Activated B cell treated with CpG ODN at 0.5 μM for 24 hours (primary cell): Measurements from ENCODE around the gene CLEC4D. TPM values are rescaled to one million over a fixed set of nuclear protein-coding genes. Genes with fewer than 3 reads are reported as not detected.
"Not testable (repeated sequence)": the region's sequence is repeated elsewhere in the genome, so short reads cannot be mapped to it uniquely, and the experiment has no call there.

Experiments
- ATAC-seq: fragments of 200-7000 bp; cut with Tn5 transposase; one replicate; pipeline ENCODE4 v1.10.0; 2021; ENCODE audit warnings: low read depth, mild to moderate bottlenecking, moderate library complexity
- CTCF ChIA-PET: fragments of 350-600 bp; sonication (Branson Sonifier 250); formaldehyde crosslinking; loops from one replicate; lab custom pipeline; 2021; ENCODE audit warnings: antibody characterized with exemption; lab: Charles Lee
- POLR2A ChIA-PET: fragments of 350-600 bp; sonication (Branson Sonifier 250); formaldehyde crosslinking; loops from one replicate; lab custom pipeline; 2021; ENCODE audit warnings: antibody characterized with exemption; lab: Charles Lee
- DNase-seq: peaks from one replicate; pipeline ENCODE4 v3.0.0; 2022
- H3K27ac Mint-ChIP-seq: one replicate; pipeline ENCODE4 v1.8.0; 2020; ENCODE audit warnings: mixed read lengths
- H3K27me3 Mint-ChIP-seq: one replicate; pipeline ENCODE4 v1.8.0; 2021; ENCODE audit warnings: mixed read lengths
- H3K36me3 Mint-ChIP-seq: one replicate; pipeline ENCODE4 v1.8.0; 2021; ENCODE audit warnings: low read depth, mixed read lengths
- H3K4me1 Mint-ChIP-seq: one replicate; pipeline ENCODE4 v1.8.0; 2021; ENCODE audit warnings: mixed read lengths
- H3K4me3 Mint-ChIP-seq: one replicate; pipeline ENCODE4 v1.8.0; 2020; ENCODE audit warnings: mild to moderate bottlenecking, mixed read lengths
- H3K9me3 Mint-ChIP-seq: one replicate; pipeline ENCODE4 v1.8.0; 2020; ENCODE audit warnings: mixed read lengths
- intact Hi-C: fragments of 100-400 bp; cut with micrococcal nuclease; formaldehyde crosslinking; loops from one replicate; pipeline ENCODE4 v1.15.1; 2024
- total RNA-seq: library from RNA; stranded (reverse); gene quantifications from 2 replicates; pipeline ENCODE4 v1.2.3, GENCODE V29; 2022
- TF ChIP-seq, protein P1 (sequence below): fragments of 200-600 bp; IDR thresholded peaks from one replicate; pipeline ENCODE4 v1.8.0; 2022; ENCODE audit warnings: antibody characterized with exemption, mild to moderate bottlenecking

The CLEC4D gene
- total RNA-seq, 1 donor from 2014 or later, result not detected

DNA sequence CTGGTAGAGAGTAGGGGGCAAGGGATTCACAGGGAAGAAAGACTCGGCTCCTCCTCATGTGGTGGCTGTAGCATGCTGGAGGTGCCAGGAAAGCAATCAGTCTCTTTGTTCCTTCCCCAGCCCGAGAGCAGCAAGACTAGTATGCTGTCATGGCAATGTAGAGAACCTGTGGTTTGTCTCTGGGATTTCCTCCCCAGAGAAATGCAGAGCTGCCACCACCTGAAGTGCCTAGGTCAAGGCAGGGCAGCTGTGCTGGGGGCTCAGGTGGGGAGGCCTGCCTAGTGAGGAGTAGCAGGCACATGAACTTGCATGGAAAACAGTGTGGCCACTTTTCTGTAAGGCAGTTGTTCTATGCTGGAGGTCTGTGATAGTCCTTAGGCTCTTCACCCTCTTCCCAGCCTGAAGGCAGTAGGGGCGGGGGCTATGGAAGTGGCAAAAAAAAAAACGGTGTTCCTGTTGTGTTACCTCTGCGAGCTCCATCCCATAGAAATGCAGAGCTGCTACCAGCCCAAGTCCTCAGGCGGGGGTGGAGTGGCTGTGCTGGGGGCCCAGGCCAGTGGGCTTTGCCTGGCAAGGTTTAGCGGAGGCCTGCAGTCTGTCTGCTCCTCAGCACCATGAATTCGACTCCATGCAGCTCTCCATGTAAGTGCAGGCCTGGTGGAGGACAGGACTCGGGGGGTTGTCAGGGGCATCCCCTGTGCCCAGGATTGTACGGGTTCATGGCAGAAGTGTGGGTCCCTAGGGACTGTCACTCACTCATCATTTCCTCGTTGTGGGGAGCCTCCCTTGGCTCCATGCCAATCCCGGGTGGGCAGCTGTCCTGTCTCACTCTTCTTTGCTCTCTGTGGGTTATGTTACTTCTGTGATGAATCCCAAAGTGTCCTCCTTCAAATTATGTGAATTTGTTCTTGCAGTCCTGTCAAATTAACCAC is 4.1 kb upstream of the CLEC4D start:
- CTCF ChIA-PET, result no interaction called here
- no peaks in the 10 kb centered on the region for H3K36me3 Mint-ChIP-seq
- DNase-seq, result no peak
- TF ChIP-seq, protein P1, sequence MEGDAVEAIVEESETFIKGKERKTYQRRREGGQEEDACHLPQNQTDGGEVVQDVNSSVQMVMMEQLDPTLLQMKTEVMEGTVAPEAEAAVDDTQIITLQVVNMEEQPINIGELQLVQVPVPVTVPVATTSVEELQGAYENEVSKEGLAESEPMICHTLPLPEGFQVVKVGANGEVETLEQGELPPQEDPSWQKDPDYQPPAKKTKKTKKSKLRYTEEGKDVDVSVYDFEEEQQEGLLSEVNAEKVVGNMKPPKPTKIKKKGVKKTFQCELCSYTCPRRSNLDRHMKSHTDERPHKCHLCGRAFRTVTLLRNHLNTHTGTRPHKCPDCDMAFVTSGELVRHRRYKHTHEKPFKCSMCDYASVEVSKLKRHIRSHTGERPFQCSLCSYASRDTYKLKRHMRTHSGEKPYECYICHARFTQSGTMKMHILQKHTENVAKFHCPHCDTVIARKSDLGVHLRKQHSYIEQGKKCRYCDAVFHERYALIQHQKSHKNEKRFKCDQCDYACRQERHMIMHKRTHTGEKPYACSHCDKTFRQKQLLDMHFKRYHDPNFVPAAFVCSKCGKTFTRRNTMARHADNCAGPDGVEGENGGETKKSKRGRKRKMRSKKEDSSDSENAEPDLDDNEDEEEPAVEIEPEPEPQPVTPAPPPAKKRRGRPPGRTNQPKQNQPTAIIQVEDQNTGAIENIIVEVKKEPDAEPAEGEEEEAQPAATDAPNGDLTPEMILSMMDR, result no peak
- H3K9me3 Mint-ChIP-seq, result no peaks in the 10 kb centered on the region
- H3K27me3 Mint-ChIP-seq, result peaks cover 23% of the 10 kb centered on the region
- H3K4me3 Mint-ChIP-seq, result peak overlapping the region; percentile 24
- intact Hi-C loops, result no loop called here
- peak; percentile 71 for ATAC-seq
- POLR2A ChIA-PET, result no interaction called here
- peaks cover 14% of the 10 kb centered on the region for H3K4me1 Mint-ChIP-seq
- H3K27ac Mint-ChIP-seq, result no peak overlapping the region

DNA sequence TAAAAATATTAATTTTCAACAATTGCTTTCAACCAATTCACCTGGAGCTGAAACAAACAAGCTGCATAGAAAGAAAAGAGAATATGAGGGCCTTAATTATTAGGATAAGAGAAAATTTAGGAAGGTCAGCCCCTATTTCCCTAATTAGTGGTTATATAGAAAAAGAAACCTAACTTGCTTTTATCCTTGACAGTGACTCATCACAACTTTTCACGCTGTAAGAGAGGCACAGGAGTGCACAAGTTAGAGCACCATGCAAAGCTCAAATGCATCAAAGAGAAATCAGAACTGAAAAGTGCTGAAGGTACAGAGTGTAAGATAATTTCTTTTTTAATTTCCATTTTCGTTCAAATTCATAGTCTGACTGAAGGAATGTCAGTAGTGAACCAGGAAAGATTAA is 4.7 kb downstream of the CLEC4D start:
- no peaks in the 10 kb centered on the region for H3K4me1 Mint-ChIP-seq
- H3K36me3 Mint-ChIP-seq, result no peaks in the 10 kb centered on the region
- ATAC-seq, result no peak
- TF ChIP-seq, protein P1, result no peak
- no peaks in the 10 kb centered on the region for H3K9me3 Mint-ChIP-seq
- DNase-seq, result no peak
- ChIA-PET POLR2A (no interaction called here), CTCF (no interaction called here)
- H3K27ac Mint-ChIP-seq, result no peak overlapping the region
- H3K4me3 Mint-ChIP-seq, result no peak overlapping the region
- intact Hi-C loops, result no loop called here
- peaks cover 14% of the 10 kb centered on the region for H3K27me3 Mint-ChIP-seq

DNA sequence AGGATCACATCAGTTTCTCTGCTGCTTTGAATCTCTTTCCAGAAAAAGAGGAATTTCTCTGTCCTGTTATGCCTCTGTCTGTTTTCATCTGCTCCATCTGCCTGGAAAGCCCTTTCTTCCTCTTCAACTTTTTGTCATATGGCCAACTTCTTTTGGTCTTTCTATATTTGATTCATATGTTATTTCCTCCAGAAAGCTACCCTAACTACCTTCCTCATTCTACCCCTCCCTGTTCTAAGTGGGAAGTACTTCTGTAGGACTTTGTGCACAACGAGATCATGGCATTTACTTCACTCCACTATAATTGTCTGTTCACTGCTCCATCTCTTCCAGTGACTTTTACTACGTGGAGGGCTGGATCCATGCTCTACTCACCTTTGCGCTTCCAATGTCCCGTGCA is 5.9 kb downstream of the CLEC4D start:
- H3K9me3 Mint-ChIP-seq, result no peaks in the 10 kb centered on the region
- H3K36me3 Mint-ChIP-seq, result no peaks in the 10 kb centered on the region
- intact Hi-C loops, result no loop called here
- ATAC-seq, result no peak
- CTCF ChIA-PET, result no interaction called here
- H3K27me3 Mint-ChIP-seq, result peaks cover 19% of the 10 kb centered on the region
- DNase-seq, result no peak
- H3K4me3 Mint-ChIP-seq, result no peak overlapping the region
- TF ChIP-seq, protein P1, result no peak
- H3K4me1 Mint-ChIP-seq, result no peaks in the 10 kb centered on the region
- POLR2A ChIA-PET, result no interaction called here
- no peak overlapping the region for H3K27ac Mint-ChIP-seq

DNA sequence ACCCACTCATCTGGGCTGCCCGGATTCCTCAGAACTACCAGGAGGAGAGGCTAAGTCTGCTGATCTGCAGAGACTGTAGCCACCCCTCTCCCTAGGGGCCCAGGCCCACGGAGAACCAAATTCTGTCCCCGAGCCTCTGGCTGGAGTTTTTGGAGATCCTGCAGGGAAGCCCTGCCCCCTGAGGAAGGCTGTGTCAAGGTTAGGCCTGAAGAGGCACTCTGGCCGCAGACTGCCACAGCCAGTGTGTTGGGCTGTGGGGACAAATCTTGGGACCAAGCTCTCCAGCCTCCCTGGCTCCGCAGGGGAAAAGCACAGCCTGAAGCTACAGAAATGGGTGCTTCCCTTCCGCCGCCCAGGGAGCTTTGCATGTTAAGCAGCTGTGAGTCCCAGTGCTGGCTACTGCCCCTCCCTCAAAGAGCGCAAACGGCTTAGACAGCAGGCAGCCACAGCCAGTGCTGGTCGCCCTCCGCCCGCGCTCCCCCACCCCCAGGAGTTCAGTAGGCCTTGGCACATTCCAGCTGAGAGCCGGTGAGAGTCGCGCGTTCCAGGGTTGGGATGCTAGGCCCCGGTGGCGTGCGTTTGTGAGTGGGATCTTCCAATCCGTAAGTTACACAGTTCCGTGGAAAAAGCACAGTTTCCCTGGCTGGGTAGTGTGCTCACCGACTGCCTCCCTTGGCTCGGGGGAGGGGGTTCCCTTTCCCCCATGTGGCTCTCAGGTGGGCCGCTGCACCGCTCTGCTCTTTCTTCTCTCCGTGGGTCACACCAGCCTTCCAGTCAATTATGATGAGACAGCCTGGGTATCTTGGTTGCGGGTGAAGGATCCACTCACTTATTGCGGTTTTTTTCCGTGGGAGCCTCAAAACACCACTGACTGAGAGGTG is 14.2 kb downstream of the CLEC4D start:
- Mint-ChIP-seq H3K4me3 (no peak overlapping the region), H3K9me3 (peaks cover 9% of the 10 kb centered on the region), H3K4me1 (no peaks in the 10 kb centered on the region), H3K27ac (no peak overlapping the region), H3K36me3 (no peaks in the 10 kb centered on the region), H3K27me3 (peaks cover 44% of the 10 kb centered on the region)
- ATAC-seq, result no peak
- intact Hi-C loops, result no loop called here
- ChIA-PET CTCF (no interaction called here), POLR2A (no interaction called here)
- no peak for DNase-seq
- TF ChIP-seq, protein P1, result no peak

DNA sequence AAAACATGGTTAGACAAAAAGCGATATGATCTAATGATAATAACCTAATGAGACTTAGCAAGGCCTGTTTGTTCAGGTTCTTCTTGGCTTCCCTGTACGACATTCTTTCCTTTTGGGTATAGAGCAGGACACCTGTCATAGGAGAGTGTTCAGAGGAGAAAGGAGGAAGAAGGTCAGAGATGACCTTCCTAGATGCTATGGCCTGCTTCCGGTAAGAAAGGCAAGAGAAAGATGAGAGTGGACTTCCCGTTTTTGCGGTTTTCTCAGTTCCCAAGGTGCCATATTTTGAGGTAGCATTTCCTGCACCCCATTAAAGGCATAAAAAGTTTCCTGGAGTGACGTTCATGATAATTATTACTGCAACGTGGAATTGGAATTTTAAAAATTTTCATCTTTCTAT is 18.7 kb downstream of the CLEC4D start:
- ChIA-PET CTCF (no interaction called here), POLR2A (no interaction called here)
- Mint-ChIP-seq H3K27me3 (peaks cover 23% of the 10 kb centered on the region), H3K36me3 (no peaks in the 10 kb centered on the region), H3K4me1 (no peaks in the 10 kb centered on the region), H3K4me3 (no peak overlapping the region), H3K27ac (no peak overlapping the region), H3K9me3 (no peaks in the 10 kb centered on the region)
- DNase-seq (no peak), ATAC-seq (no peak)
- intact Hi-C loops, result no loop called here
- TF ChIP-seq, protein P1, result no peak

DNA sequence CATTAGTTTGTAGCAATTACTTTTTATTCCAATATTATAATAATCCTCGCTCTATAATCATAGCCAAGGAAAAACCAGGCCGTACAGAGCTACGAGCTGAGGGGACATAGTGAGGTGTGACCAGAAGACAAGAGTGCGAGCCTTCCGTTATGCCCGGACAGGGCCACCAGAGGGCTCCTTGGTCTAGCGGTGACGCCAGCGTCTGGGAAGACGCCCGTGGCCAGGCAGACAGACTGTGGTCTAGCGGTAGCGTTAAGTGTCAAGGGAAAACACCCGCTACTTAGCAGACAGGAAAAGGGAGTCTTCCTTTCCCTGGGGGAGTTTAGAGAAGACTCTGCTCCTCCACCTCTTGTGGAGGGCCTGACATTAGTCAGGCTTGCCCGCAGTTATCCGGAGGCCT is 24.5 kb downstream of the CLEC4D start:
- intact Hi-C loops, DNase-seq, H3K9me3 Mint-ChIP-seq, H3K36me3 Mint-ChIP-seq, H3K4me1 Mint-ChIP-seq, H3K27ac Mint-ChIP-seq, ATAC-seq, CTCF ChIA-PET, POLR2A ChIA-PET, H3K4me3 Mint-ChIP-seq: not testable (repeated sequence)
- peaks cover 37% of the 10 kb centered on the region for H3K27me3 Mint-ChIP-seq

DNA sequence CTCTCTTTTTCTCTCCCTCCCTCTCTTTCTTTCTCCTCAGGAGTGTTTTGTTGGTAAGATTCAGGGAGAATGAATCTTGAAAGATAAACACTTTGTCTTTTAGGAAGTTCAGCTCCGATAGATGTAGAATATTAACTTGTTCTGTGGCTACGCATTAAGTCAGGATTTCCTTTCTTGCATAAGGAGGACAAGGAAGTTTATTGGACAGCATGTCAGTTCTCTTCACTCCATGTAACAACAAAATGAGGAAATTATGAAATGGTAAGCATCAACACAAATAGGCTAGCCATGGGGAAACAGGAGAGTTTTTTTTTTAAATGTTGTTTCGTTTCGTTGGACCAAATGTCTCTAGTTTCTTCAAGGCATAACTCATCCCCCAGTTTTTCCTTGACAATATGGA is 27.5 kb downstream of the CLEC4D start, which contains the start of gene CLEC4E:
TSS of gene CLEC4E (minus strand) at position 75 of the 400 bp plus-strand sequence. CDS start 108 bp downstream, outside the sequence.
- H3K4me3 Mint-ChIP-seq, DNase-seq, H3K4me1 Mint-ChIP-seq, H3K27ac Mint-ChIP-seq, intact Hi-C loops, ATAC-seq, H3K36me3 Mint-ChIP-seq, H3K9me3 Mint-ChIP-seq, POLR2A ChIA-PET: not testable (repeated sequence)
- peaks cover 34% of the 10 kb centered on the region for H3K27me3 Mint-ChIP-seq
- CTCF ChIA-PET, result interaction anchor here (1.6 kb wide), 1 partner anchor 69 kb away, joined by 6 read pairs; no protein-coding TSS in a partner anchor
